ENCODE measurements around the gene MAGEA2.
"Not testable (repeated sequence)": the region's sequence is repeated elsewhere in the genome, so short reads cannot be mapped to it uniquely, and the experiment has no call there.

Gene MAGEA2

DNA sequence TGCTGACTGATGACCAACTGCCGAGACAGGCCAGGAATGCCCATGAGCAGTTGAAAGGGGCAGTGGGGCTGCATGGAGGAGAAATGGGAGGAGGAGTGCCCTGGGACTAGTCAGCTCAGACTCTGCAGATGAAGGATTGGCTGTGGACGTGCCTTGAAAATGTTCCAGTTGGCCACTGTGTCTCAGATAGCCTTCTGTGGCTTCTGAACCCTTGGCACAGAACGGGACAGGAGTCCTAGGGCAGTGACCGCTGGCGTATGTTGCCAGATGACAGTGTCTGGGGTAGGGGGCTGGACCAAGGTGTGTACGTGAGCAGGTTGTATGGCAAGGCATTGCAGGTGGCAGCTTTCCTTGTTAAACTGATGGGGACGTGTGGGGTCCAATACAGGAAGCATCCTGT, 47.1 kb downstream of the MAGEA2 start:
- DNase-seq, result not testable (repeated sequence)

- DNase-seq, result not testable (repeated sequence)
These were observed 53.3 kb downstream of the MAGEA2 start for GRCh38 chrX:152700390-152700789.

Data from activated naive CD4-positive, alpha-beta T cell treated with anti-CD3 and anti-CD28 coated beads, Interleukin-2, amount 50 U/mL, for 16 hours (primary cell).